NCI-H1436 (cell line): ENCODE measurements around the gene TCEAL7.

Experiments used
- DNase-seq: peaks from one replicate; lab custom pipeline; 2025; lab: John Stamatoyannopoulos, UW

The TCEAL7 gene

GRCh38 chrX:103367502-103367901 is 37.5 kb downstream of the TCEAL7 start:
- no peak for DNase-seq

GRCh38 chrX:103369479-103369878 is 39.4 kb downstream of the TCEAL7 start:
- no peak for DNase-seq

GRCh38 chrX:103372886-103373285 is 42.8 kb downstream of the TCEAL7 start:
- DNase-seq = no peak

GRCh38 chrX:103373581-103373980 is 43.5 kb downstream of the TCEAL7 start:
- no peak for DNase-seq

GRCh38 chrX:103376118-103376978 is 46.3 kb downstream of the TCEAL7 start, which contains the start of gene BEX3:
Gene BEX3, plus strand, starts transcription at chrX:103376538. Its CDS starts 984 bp downstream, at chrX:103377522.
- peak; percentile 60 for DNase-seq

GRCh38 chrX:103376979-103377324 is 46.9 kb downstream of the TCEAL7 start:
- DNase-seq = peak; percentile 3

- DNase-seq = no peak
These were observed 49.0 kb downstream of the TCEAL7 start for GRCh38 chrX:103378990-103379389.
